Fibroblast of upper back skin (primary cell): Measurements from ENCODE around the gene FN1.

ENCODE experiments used
- DNase-seq: peaks from one replicate; pipeline ENCODE4 v3.0.0-alpha.2; 2013

FN1 gene

DNA sequence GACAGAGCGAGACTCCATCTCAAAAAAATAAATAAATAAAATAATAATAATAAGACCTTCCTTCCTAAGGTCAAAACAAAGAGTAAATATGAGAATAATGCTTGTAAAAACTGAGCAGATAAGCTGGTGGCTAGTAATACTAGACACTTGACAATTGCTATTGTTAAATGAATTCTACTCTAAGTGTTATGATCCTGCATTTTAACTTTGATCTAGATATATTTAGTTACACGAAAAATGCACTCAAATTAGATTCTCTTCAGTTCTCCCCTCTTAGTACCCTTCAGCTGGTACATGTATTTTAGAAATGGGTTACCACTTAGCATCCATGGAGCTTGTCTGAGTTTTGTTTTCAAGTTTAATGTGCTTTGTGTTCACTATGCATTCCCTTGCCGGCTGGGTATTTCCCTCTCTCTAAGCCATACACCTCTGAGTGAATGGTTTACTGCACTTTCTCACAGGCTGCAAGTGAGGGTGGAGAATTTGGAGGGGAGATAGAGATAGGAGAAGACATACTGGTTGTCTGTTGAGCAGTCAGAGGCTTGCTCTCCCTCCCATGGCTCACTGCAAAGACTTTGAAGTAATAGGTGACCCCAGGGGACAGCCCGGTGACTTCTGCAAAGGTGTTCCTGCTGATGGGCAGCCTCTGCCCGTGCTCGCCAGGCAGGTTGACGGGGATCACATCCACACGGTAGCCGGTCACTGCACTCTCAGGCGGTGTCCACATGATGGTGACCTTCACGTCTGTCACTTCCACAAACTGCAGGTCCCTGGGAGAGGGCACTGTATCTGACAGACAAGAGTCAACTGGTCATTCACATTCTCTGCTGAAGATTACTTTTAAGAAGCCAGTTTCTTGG lies 29.9 kb downstream of the FN1 start:
- DNase-seq: no peak

DNA sequence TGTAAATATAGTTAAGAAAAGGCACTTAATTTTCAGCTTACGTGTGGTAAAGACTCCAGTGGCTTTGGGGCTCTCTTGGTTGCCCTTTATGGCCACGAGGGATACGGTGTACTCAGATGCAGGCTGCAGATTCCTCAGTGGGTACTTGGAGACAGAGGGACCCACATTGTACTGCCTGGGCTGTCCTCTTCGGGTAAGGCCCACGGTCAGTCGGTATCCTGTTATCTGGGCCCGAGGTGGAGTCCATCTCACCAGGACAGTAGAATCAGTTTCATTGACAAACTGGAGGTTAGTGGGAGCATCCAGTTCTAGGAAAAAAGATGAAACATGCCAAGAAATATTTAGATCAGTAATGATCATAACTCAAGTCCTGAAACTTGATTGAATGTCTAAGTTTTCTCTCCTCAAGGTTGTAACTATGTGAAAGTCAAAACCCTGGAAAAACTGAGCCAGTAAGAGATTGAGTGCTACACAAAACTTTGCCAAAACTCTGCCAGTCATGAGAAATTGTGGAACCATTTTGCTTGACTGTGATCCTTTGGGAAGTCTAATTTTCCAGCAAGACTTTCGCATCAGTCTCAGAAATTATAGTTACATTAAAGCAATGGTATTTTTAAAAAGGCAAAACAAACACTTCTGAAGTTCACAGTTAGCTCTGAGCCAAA lies 31.4 kb downstream of the FN1 start:
- no peak for DNase-seq

DNA sequence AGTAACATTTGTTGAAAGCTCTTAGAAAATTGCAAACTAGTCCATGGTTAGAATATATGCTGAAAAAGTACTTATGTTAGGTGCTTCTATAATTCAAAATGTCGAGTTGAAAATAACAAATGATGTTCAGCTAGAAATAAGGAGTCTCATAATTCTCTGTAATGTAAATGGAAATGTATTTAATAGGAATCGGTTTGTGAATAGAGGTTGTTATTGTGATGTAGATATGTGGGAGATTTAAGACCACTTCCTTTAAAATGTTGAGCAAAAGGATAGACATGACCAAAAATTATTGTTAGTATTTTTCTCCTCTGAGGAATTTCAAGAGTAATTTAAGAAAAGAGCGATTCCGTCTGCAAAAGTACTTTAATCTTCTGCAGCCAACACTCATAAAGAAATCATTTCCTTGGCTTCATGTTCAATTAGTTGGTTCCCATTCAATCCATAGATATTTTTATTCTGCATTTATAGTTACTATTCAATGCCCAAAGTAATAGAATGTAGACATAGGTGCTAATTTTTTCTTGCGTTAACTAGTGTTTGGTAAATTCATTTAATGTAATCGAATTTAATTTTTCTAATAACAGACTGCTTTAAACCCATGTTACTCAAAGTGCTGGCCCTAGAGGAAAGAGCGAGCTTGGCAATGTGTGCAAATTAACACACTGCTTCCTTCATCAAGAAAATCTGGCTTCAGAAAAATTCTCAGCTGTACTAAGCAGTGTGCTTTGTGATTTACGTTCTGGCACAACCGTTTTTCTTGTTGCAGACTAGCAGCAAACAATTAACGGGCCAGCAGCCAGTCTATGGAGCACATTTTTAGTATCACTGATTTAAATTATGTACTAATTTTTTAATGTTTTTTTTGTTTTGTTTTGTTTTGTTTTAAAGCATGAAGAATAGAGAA lies 32.2 kb downstream of the FN1 start:
- DNase-seq: no peak

DNA sequence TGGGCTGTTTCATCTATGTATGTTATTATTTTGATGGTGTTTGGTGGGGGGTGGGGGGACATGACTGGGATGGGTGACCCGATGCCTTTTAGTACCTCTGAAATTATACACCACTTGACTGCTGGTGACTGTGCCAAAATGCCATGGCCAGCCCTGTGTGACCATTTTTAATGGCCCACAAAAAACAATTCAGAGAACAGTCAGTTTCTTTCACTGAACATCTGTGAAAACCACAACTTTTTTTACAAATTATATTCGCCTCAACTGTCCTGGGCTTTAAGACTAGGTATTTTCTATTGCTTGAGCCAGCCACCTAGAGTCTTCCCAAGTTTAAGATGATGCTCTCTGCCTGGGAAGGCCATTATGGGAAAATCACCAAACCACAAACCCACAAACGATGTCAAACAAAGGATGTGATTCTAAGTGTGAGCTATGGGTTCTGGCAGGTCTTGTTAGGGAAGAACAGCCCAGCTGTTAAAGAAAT lies 33.9 kb downstream of the FN1 start:
- DNase-seq: peak; percentile 94

DNA sequence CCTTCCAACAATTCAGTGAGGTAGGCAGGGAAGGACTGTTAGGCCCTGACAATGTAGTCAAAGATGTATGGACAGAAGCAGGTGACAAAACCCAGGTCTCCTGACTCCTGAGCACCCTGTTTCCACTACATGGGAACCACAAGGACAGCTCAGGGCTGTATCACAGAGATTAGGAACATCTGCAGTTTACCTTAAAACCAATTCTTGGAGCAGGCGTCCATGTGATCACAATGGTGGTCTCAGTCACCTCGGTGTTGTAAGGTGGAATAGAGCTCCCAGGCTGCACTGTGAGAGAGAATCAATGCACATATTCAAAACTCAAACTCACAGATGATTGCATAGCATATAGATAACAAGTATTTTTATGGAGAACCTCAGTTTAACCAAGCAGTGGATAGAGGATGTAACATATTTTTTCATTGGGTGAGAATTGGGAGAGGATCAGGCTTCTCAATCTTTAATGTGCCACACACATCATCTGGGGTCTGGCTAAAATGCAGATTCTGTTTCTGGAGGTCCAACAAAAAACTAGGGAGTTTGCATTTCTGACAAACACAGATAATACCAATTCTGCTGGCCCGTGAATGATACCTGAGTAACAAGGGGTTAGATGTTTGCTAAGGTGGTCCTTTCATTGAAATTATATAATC lies 36.7 kb downstream of the FN1 start:
- no peak for DNase-seq

DNA sequence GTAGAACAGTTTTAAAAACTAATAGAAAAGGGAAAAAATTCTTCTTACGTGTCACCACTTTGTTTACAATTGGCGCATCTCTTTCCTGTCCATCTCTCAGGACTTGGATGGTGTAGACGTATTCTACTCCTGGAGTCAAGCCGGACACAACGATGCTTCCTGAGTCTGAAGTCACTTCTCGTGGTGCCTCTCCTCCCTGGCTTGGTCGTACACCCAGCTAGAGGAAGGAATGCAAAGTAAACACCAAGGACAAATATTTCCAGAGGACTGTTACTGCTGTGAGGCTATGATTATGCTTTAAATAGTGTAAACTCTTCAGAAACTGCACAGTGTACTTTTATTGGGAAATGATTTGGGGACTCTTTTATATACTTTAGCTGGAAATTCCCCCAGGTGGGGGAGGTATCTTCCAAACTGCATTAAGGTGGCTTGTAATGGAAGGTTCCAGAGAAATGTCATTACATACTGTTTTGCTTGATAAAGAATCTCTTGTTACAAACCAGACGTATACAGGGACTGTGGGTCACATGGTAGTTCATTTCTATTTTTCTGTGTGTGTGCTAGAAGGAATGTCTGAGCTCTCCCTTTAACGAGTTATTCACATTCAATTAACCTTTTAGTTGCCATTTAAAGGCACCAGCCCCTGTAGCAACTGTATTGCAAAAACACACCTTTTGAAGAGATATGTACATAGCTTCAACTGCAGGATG lies 38.1 kb downstream of the FN1 start:
- DNase-seq: no peak

DNA sequence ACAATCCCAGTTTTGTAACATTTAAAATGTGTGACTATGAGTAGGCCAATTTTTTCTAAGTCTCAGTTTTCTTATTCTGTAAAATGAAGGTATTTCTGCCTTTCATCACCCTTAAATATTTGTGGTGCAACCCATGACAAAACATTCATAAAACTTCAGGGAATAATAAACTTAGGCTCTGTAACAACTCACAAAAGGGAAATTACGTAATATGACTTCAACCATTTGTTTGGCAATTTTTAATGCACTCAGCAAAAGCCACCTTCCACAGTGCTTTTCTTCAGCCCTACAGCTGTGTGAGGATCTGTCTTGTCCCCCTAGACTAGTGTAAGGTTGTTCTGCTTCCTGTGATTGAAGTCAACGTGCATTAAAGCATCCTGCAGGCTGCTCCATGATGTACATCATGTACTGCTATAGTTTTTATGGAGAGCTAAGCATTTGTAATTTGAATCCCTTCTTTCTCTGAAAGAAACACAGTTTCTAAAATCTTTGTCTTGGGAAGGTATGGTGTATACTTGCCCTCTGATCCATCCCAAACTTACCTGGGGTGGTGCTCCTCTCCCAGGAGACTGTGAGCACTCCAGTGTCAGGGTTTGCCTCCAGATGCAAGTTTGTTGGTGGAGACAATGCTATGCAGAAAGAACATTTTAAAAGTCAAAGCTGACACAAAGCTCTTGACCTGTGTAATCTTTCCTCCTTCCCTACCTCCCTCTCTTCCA lies 39.1 kb downstream of the FN1 start:
- peak; percentile 83 for DNase-seq

DNA sequence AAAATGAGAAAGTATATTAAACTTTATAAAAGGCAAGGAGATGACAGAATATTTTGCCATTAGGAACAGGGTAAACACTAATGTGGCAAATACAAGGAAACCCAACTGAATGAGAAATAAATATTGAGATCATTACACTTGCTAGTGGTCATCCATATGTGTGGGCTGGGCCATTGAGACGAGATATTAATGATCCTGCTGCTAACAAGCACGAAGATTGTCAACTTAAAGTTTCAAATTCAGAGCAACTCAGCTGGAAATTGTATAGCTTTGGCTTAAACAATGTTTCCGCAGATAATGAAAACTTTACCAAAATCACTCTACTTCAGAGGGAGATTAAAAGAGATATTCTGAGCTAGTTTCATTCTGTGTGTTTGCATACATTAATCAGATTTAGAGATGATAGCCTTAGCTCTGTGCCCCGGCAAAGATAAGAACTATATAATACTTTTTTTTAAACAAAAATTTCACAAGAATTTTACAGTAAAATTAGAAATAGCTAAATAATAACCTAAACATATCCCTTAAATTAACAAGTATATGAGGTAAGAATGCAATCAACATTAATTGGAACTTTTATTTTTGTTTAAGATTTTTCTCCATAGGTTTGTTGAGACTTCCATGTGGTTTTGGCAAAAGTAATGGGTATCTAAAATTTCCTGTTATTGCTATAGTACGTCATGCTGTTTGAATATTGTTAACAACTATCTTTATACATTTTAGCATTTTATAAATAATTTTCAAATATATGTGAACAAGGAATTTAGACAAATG lies 40.0 kb downstream of the FN1 start:
- no peak for DNase-seq

DNA sequence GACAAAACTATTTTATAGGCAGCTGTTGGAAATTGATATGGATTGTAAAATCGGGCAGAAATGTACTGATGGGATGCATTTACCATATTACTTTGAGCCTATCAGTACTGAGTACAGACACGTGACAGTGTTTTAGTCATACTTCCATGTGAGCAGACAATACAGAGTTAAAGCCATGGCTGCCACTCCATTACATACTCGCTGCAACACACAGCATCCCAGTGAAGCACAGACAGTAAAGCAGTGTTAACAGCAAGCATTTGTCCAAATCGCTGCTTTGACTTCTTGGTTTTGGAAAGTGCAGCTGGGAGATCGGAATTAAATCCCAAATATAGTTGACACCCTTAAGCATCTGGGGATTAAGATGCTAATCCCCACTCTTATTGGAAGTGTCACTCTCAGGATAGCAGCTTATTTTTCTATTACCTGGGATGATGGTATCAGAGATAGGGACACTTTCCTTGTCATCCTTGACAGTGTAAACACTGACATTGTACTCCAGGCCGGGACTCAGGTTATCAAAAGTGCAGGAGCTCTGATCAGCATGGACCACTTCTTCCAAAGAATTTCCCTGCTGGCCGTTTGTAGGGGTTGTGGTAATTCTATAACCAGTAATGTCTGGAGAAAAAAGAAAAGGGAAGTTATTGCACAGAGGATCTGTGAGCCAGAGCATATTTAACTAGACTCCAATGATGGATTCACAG lies 41.6 kb downstream of the FN1 start:
- no peak for DNase-seq

DNA sequence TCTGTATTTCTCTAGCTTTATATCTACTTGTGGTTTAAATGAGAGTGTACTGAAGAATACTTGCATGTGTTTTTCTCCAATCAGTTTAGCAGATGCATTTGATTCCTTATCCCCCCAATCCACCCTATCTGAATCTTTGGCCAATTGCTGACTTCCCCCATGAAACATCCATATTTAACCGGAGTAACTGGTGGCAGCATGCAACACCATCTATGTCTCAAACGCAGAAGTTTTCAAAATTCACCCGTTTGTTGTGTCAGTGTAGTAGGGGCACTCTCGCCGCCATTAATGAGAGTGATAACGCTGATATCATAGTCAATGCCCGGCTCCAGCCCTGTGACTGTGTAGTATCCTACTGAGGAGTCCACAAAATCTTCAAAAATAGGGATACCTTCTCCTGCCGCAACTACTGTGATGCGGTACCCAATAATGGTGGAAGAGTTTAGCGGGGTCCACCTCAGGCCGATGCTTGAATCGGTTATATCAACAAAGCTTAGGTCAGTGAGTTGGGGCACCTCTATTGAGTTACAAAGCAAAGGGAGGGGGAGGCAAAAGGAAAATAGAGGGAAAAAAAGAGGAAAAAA lies 43.1 kb downstream of the FN1 start:
- no peak for DNase-seq

DNA sequence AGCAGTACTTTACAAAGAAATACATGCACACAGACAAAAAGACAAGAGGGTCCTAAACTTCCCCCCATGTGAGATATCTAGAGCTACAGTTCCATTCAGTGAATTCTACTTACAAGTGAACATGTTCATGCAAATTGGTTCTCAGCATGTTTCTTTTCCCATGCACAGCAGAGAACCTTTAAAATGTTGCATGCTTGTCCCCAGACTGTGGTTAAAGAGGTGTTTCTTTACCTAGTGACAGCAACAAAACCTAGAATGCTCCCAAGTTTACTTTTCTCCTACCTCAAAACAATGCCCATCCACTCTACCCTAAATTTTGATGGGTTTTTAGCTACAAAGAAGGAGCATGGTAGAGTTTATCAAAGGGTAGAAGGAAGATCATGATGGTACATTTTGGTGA lies 43.7 kb downstream of the FN1 start:
- DNase-seq: no peak

DNA sequence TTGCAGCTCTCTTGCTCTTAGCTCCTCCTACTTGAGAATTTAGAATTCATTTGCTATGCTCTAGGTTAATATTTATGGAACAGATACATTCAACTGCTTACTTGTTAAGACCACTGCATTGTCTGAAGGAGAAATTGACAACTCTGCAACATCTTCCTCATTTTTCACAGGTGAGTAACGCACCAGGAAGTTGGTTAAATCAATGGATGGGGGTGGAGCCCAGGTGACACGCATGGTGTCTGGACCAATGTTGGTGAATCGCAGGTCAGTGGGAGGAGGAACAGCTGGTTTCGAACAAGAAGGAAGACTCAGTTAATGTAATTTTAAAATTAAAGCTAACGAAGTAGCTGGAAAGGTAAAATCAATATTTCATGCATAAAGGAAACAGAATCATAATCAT lies 44.3 kb downstream of the FN1 start:
- no peak for DNase-seq

DNA sequence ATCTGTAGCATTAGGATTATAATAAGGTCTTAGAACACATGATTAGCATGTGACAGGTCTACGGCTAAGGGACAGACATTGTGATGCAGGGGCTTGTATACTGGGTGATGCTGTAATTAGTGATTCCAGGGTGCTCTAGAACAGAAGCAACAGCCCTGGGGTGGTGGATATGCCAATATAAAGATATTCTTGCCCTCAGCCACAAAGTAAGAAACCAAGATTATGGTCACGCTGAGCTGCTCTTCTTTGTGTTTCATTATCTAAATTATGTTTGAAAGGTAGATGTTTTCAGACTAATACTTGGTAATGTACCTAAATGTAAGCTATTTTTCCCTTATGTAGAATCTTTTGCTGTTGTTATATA lies 45.3 kb downstream of the FN1 start:
- DNase-seq: no peak

DNA sequence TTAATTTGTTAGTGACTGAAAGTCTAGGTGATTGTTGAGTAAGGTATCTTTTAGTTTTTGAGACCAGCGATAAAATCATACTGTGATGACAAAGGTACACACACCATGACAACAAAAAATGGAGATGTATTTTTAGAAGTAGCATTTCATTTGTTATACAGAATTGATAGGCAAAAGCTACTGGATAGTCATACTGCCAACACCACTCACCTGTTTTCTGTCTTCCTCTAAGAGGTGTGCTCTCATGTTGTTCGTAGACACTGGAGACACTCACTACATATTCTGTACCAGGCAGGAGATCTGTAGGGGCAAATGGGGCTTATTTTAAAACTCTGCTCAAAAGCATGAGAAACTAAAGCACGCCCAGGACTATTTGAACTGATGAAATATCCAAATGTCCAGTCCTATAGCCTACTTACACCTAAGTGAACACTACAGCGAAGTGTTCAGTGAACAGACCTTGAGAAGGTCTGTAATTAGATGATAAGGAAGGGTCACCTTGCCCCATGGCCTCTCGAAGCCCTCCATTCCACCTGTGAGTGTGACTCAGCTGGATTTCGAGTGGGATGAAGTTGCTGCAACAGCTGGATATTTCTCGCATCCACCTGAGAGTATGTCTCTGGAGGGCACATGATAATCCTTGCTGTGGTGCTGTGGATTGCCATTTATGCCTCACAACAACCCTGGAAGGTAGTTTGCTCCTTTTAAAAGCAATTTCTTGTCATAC lies 47.7 kb downstream of the FN1 start:
- DNase-seq: no peak

DNA sequence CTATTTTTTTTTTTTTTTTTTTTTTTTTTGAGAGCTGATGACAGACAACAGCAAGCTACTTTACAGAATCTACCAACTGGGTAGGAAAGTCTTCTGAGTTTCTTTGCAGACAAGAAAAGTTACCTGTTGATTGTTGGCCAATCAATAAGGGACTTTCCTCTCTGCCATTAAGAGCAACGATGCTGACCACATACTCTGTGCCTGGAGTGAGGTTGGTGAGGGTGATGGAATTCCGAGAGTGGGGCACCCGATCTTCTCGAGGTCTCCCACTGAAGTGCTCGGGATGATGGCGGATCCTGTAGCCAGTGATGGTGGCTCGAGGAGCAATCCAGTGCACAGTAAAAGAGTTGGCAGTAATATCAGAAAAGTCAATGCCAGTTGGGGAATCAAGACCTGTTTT lies 49.3 kb downstream of the FN1 start:
- DNase-seq: no peak

DNA sequence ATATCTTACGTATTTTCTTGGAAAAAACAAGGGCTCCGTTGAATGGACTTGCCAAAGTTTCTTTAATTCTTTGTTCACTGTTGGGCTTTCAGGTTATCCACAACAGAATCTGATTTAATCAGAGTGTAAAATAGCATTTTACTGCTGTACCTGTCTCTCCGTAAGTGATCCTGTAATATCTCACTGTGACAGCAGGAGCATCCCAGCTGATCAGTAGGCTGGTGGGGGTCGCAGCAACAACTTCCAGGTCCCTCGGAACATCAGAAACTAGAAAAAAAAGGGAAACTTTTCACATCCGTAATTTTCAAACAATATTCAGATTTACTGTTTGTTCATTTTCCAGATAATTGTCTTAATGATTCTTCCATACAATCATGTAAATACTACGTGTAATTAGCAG lies 51.2 kb downstream of the FN1 start:
- DNase-seq: no peak

DNA sequence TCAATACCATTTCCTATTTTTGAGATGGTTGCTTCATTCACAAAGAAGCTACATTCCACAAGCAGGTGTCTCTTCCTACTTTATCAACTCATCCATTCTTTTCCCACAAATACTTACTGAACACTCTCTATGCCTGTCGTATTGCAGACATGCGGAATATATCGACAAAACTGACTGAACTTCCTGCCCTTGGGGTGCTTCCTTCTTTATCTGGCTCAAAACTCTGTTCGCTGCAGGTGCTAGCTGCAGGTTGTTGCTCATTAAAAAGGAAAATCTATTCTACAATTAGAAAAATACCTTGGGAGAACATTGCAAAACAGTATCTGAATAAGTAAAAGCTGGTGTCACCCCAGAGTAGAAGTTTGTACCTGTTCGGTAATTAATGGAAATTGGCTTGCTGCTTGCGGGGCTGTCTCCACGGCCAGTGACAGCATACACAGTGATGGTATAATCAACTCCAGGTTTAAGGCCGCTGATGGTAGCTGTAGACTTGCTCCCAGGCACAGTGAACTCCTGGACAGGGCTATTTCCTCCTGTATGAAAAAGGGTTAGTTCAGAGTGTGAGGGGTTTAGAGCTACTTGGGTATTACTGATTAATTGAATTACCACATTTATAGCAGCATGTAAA lies 52.1 kb downstream of the FN1 start:
- DNase-seq: no peak

DNA sequence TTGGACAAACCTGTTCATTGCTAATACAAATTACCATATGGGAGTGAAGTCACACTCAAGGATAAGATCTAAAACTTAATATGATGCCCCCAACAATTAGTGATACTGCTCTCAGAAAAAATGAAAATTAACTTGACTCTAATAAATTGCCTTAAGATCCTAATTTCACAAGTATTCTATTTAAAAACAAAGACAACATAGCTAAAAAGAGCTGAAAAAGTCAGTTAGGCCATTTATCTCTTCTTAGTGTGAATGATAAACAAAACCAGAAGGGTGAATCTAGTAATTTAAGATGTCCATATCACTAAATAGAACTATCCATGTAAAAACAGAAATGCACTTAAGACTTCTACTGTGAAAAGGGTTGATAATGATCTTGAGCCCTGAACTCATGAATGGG lies 53.4 kb downstream of the FN1 start:
- no peak for DNase-seq

DNA sequence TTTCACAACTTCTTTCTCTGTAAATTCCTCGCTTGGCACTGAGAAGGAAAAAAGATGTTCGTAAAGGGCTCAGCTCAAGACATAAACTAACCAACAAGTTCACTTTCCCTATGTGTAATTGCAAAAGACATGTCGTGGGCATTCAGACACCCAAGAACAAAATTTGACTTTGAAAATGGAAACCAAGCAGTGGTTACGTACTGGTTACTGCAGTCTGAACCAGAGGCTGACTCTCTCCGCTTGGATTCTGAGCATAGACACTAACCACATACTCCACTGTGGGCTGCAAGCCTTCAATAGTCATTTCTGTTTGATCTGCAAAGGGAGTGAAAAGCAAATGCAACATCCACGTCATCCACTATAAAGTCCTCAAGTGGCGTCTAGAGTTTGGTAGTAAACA lies 53.9 kb downstream of the FN1 start:
- DNase-seq: no peak
